Motor neuron (in vitro differentiated cells): Measurements from ENCODE around the gene FAT1. TPM values are rescaled to one million over a fixed set of nuclear protein-coding genes. Genes with fewer than 3 reads are reported as not detected.

Source experiments
- ATAC-seq, 8 experiments: fragments of 200-7000 bp; cut with Tn5 transposase; replicated peaks in 6 of 8; 2 replicates each; pipeline ENCODE4 v1.8.0; 2021; ENCODE audit warnings: mild to moderate bottlenecking in 8 of 8, moderate library complexity in 8 of 8
- H3K27ac ChIP-seq, 2 donors: fragments of 250-450 bp; sonication (Bioruptor Pico); 2 replicates each; pipeline ENCODE4 v1.9.0; 2021; ENCODE audit warnings: antibody characterized with exemption in 2 of 2, mild to moderate bottlenecking in 2 of 2, moderate library complexity in 1 of 2
- H3K4me1 ChIP-seq, 2 donors: fragments of 250-450 bp; sonication (Bioruptor Pico); replicated peaks in 1 of 2; 2 replicates each; pipeline ENCODE4 v1.6.1; 2021; ENCODE audit warnings: antibody characterized with exemption in 2 of 2, mild to moderate bottlenecking in 2 of 2, moderate library complexity in 1 of 2
- H3K4me3 ChIP-seq, 5 donors: fragments of 250-450 bp; sonication (Bioruptor Pico); 2 replicates each; pipeline ENCODE4 v1.9.0; 2021; ENCODE audit warnings: antibody characterized with exemption in 5 of 5, mild to moderate bottlenecking in 5 of 5, moderate library complexity in 4 of 5
- WGBS, 10 experiments: fragments of 450-650 bp; shearing (Covaris generic); methylation state at CpG; one replicate each; pipeline ENCODE4 v1.0.0; 2022; 5-methylcytosine and 5-hydroxymethylcytosine counted together
- in situ Hi-C, 9 experiments: fragments of 400-800 bp; cut with MboI; loops; one replicate each; pipeline ENCODE4 v1.15.0; 2021; ENCODE audit warnings: low sequenced_read_pairs in 9 of 9, low pct_unique_long_range_greater_than_20kb in 2 of 9; ENCODE audit not compliant: unreplicated experiment in 9 of 9
- total RNA-seq, 8 experiments: library from RNA; unstranded; fragments of 300-600 nt; gene quantifications; 2 replicates each; pipeline versions ENCODE4 v1.2.3 to v1.2.4, GENCODE V29; 2022

The FAT1 gene
- total RNA-seq, 8 experiments from 2014 or later = 32.4 to 176 (median 62.8) TPM

DNA sequence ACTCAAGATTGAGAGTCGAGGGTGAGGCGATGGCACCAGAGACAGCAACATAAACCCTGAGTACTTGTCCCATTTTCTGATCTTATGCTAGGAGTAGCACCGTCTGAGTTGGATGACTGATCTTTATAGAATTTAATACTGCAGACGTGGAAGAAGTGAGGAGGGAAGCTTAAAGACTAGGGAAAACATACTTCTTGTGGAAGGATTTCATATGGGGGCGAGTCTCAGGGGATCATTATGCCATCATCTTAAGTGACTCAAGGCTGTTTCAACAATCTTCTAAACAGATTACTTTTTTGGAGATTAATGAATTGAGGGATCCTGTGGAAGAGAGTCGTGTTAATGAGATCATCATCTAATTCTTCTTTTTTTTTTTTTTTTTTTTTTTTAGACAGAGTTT lies 17.2 kb upstream of the FAT1 start:
- WGBS, 10 experiments = 0 to 100% (median 60%) methylated on average over 1 to 5 of the region's 6 CpGs; no CpG with 5 or more reads in 1 of the 10 experiments
- in situ Hi-C loops = loop anchor here in 3 of 9 experiments (25.0 kb wide), 2 partner anchors 171 to 196 kb away; no protein-coding TSS in a partner anchor
- Histone ChIP-seq H3K4me3 (no peak overlapping the region), H3K4me1 (peaks cover 0 to under 1% of the 10 kb centered on the region in 2 donors), H3K27ac (no peak overlapping the region)
- peak in 1 of 8 experiments; percentile 41 for ATAC-seq

DNA sequence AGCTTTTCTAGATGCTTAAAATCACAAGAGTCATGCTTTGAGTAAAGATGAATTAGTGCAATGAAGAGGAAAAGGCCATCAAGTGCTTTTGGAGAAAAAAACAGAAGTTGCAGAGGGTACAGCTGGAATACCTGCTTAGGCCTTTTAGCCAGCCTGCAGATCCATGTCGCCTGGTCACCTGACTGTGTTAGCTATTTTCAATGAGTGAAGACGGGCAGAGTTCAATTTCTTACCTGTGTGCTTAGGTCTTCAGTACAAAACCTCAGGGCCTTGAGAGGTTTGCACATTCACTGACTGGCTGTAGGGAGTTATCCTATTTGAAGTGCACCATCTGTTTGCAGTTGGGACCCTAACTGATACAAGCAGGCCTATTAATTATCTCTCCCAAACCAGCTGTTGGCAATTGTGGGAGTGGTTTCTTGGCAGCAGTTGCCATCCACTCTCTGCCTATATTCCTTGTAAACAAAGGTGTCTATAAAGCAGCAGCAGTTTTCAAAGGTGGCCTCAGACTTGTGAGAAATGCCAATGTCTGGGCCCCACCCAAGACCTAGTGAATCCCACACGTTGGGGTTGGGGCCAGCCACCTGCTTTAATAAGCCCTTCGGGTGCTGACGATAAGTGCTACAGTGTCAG lies 16.3 kb upstream of the FAT1 start:
- H3K4me3 ChIP-seq = no peak overlapping the region
- H3K27ac ChIP-seq = no peak overlapping the region
- no peak for ATAC-seq
- in situ Hi-C loops = loop anchor here in 3 of 9 experiments (25.0 kb wide), 2 partner anchors 172 to 197 kb away; no protein-coding TSS in a partner anchor
- peaks cover 3 to 10% of the 10 kb centered on the region in 2 donors for H3K4me1 ChIP-seq
- 0 to 100% (median 91%) methylated on average over 1 to 4 of the region's 5 CpGs; no CpG with 5 or more reads in 1 of the 10 experiments for WGBS, 10 experiments

DNA sequence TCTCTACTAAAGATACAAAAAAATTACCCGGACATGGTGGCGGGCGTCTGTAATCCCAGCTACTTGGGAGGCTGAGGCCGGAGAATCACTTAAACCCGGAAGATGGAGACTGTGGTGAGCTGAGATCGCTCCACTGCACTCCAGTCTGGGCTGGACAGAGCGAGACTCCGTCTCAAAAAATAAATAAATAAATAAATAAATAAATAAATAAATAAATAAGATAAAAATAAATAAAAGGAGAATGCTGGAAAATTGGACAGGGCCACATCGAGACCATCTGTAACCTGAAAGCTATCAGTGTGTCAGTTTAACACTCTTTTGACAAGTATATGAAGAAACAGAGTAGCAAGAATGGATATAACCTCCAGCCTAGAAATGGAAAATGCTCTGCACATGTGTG lies 15.7 kb upstream of the FAT1 start:
- peaks cover 3 to 11% of the 10 kb centered on the region in 2 donors for H3K4me1 ChIP-seq
- no peak overlapping the region for H3K27ac ChIP-seq
- no peak for ATAC-seq
- 81 to 100% (median 94%) methylated on average over 1 to 9 of the region's 9 CpGs; no CpG with 5 or more reads in 1 of the 10 experiments for WGBS, 10 experiments
- no peak overlapping the region for H3K4me3 ChIP-seq
- in situ Hi-C loops = loop anchor here in 3 of 9 experiments (25.0 kb wide), 2 partner anchors 173 to 198 kb away; no protein-coding TSS in a partner anchor

DNA sequence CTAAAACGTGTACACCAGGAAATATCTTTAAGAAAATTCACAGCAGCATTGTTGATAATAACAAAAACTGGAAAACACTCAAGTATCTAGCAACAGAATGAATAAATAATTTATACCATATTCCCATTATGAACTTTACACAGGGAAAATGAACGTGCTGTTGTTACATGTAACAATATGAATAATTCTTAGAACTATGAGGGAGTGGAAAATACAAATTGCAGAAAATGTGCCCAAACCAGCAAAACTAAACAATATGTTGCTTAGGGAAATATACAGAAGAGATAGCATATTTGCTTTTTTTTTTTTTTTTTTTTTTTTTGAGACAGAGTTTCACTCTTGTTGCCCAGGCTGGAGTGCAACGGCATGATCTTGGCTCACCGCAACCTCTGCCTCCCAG lies 14.8 kb upstream of the FAT1 start:
- 0 to 100% (median 83%) methylated on average over 1 to 4 of the region's 4 CpGs; no CpG with 5 or more reads in 1 of the 10 experiments for WGBS, 10 experiments
- Histone ChIP-seq H3K4me3 (no peak overlapping the region), H3K4me1 (peaks cover 6 to 16% of the 10 kb centered on the region in 2 donors), H3K27ac (no peak overlapping the region)
- in situ Hi-C loops = loop anchor here in 3 of 9 experiments (25.0 kb wide), 2 partner anchors 174 to 199 kb away; no protein-coding TSS in a partner anchor
- ATAC-seq = no peak

DNA sequence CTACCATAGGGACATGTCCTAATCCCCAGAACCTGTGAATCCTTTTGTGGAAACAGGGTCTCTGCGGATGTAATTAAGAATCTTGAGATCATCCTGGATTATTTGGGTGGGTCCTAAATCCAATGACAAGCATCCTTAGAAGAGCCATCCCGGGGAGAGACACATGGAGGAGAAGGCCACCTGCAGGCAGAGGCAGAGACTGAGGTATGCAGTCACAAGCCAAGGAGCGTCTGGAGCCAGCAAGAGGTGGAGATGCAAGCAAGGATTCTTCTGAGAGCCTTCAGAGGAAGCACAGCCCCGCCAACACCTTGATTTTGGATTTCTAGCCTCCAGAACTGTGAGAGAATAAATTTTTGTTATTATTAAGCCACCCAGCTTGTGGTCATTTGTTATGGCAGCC lies 13.8 kb upstream of the FAT1 start:
- peaks cover 6 to 16% of the 10 kb centered on the region in 2 donors for H3K4me1 ChIP-seq
- in situ Hi-C loops = loop anchor here in 3 of 9 experiments (25.0 kb wide), 2 partner anchors 175 to 200 kb away; no protein-coding TSS in a partner anchor
- no peak for ATAC-seq
- 65 to 100% (median 90%) methylated on average over 1 to 3 of the region's 4 CpGs; no CpG with 5 or more reads in 4 of the 10 experiments for WGBS, 10 experiments
- no peak overlapping the region for H3K27ac ChIP-seq
- H3K4me3 ChIP-seq = no peak overlapping the region

DNA sequence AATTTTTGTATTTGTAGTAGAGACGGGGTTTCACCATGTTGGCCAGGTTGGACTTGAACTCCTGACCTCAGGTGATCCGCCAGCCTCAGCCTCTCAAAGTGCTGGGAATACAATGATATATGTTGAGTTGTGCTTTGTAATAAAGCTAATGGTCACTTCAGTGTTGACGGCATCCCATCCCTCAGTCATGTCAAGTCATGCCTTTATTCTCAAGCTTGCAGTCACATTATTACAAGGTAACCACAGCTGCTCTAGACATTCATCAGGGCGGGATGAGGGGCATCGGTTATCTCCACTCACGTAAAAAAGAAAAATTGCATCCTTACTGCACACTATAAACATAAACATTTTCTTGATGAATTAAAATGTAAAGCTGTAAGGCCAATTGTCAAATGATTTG lies 12.8 kb upstream of the FAT1 start:
- H3K4me3 ChIP-seq = no peak overlapping the region
- in situ Hi-C loops = loop anchor here in 3 of 9 experiments (25.0 kb wide), 2 partner anchors 176 to 201 kb away; no protein-coding TSS in a partner anchor
- 62 to 97% (median 85%) methylated on average over 1 to 6 of the region's 6 CpGs for WGBS, 10 experiments

DNA sequence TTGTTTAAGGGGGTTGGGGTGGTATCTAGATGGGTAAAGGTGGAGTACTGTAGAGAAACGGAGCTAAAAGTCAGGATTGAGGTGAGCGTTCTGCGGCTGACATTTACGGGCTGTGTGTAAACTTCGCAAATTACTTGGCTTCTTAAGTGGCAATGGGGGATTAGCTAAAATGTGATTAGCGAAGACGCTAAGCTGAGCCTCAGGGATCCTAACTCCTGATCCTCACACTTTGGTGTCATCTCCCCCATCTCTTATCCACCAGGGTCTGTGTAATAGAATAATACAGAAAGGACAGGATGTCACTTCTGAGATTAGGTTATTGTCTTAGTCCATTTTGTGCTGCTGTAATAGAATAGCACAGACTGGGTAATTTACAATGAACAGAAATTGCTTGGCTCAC lies 10.6 kb upstream of the FAT1 start:
- Histone ChIP-seq H3K4me3 (no peak overlapping the region), H3K27ac (no peak overlapping the region), H3K4me1 (peaks cover 10 to 16% of the 10 kb centered on the region in 2 donors)
- in situ Hi-C loops = loop anchor here in 3 of 9 experiments (25.0 kb wide), 2 partner anchors 178 to 203 kb away; no protein-coding TSS in a partner anchor
- no peak for ATAC-seq
- 74 to 97% (median 84%) methylated on average over 3 to 7 of the region's 7 CpGs; no CpG with 5 or more reads in 1 of the 10 experiments for WGBS, 10 experiments

More for the DNA sequence above, 12.8 kb upstream of the FAT1 start:
- peaks cover 6 to 16% of the 10 kb centered on the region in 2 donors for H3K4me1 ChIP-seq
- no peak overlapping the region for H3K27ac ChIP-seq
- peak in 1 of 8 experiments; percentile 17 for ATAC-seq

DNA sequence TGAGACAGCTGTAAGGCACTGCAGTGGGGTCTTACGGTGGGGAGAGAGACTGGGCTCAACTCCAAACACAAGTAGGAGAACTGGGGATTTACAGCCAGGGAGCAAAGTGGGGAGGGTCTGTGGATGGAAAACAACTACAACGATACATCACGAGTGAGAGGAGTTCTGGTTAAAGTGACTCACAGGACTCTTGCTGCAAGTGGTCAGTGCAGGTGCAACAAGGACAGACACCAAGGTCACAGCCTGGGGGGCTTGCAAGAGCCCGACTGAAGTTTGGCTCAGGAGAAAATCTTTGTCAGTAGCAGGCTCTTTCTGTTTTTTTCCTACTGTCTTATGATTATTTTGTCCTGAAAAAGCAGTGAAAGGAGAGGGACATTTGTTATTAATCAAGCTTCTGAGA lies 10.1 kb upstream of the FAT1 start:
- peaks cover 10 to 16% of the 10 kb centered on the region in 2 donors for H3K4me1 ChIP-seq
- WGBS, 10 experiments = 60 to 93% (median 73%) methylated on average over 1 to 4 of the region's 4 CpGs; no CpG with 5 or more reads in 5 of the 10 experiments
- in situ Hi-C loops = loop anchor here in 3 of 9 experiments (25.0 kb wide), 2 partner anchors 179 to 204 kb away; no protein-coding TSS in a partner anchor
- H3K27ac ChIP-seq = no peak overlapping the region
- ATAC-seq = no peak
- H3K4me3 ChIP-seq = no peak overlapping the region

DNA sequence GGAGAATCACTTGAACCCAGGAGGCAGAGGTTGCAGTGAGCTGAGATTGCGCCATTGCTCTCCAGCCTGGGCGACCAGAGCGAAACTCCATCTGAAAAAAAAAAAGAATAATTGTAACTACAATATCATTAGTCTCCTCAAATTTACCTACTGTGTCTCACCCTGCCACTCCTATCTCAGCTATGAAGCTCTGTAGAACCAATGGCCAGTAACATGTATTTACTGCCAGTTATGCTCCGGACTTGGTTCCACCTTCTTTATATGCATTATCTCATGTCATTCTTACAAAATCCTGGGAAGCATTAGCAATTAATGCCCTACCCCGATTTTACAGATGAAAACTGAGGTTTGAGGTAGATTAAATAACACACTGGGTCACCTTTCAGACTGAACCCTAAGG lies 7.0 kb upstream of the FAT1 start:
- peaks cover 10 to 13% of the 10 kb centered on the region in 2 donors for H3K4me1 ChIP-seq
- no peak overlapping the region for H3K4me3 ChIP-seq
- WGBS, 10 experiments = 38 to 100% (median 75%) methylated on average over 1 to 5 of the region's 5 CpGs; no CpG with 5 or more reads in 1 of the 10 experiments
- no peak overlapping the region for H3K27ac ChIP-seq
- in situ Hi-C loops = loop anchor here in 3 of 9 experiments (25.0 kb wide), 2 partner anchors 182 to 207 kb away; no protein-coding TSS in a partner anchor
- ATAC-seq = no peak

DNA sequence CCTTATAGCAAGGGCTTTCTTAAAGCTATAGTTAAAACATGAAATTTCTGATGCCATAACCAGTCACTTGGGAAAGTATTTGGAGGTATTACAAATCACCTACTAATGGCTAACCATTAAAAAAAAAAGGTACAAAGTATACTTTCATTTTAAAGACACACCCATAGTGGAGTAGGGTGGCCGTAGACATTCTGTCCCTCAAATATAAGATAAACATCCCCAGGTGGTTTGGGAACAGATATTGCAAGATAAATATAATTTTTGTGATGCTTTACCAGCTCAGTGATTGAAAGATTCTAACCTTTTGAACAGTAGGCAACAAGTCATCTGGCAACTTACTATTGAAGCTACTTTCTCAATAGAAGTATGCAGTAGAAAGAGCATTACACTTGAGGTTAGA lies 6.2 kb upstream of the FAT1 start:
- in situ Hi-C loops = loop anchor here in 3 of 9 experiments (25.0 kb wide), 2 partner anchors 182 to 207 kb away; no protein-coding TSS in a partner anchor
- H3K4me3 ChIP-seq = no peak overlapping the region
- no peak for ATAC-seq
- H3K4me1 ChIP-seq = peaks cover 5 to 7% of the 10 kb centered on the region in 2 donors
- WGBS, 10 experiments = 67 to 100% (median 100%) methylated on average over 1 of the region's 1 CpG
- no peak overlapping the region for H3K27ac ChIP-seq

DNA sequence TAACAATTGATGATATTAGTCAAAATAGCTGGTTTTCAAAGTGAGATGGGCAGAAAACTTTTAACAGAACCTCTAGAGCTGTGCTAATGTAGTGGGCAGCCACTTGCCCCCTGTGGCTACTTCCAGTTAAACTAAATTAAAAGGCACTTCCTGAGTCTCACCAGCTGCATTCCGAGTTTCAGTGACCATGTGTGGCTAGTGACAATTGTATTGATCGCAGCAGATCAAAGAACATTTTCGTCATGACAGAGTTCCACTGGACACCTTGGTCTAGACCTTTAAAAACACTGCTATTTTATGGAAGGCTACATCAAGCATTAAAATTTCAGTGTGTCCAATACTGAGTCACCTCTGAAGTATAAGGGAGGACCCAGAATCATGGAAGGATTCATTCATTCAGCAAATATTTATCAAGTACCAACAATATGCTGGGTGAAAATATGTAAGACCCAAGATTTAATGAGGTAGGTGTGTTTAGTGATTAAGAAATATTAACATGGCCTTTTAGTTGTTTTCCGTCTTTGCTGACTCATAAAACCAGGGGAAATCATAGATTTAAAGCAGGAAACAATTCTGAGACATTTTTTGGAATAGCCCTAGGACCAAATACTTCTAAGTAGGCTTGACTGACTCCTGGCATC lies 5.1 kb upstream of the FAT1 start:
- no peak overlapping the region for H3K4me3 ChIP-seq
- in situ Hi-C loops = loop anchor here in 3 of 9 experiments (25.0 kb wide), 2 partner anchors 184 to 209 kb away; no protein-coding TSS in a partner anchor
- peaks cover 2 to 4% of the 10 kb centered on the region in 2 donors for H3K4me1 ChIP-seq
- 28 to 93% (median 51%) methylated on average over 1 to 4 of the region's 4 CpGs for WGBS, 10 experiments
- ATAC-seq = no peak
- no peak overlapping the region for H3K27ac ChIP-seq

DNA sequence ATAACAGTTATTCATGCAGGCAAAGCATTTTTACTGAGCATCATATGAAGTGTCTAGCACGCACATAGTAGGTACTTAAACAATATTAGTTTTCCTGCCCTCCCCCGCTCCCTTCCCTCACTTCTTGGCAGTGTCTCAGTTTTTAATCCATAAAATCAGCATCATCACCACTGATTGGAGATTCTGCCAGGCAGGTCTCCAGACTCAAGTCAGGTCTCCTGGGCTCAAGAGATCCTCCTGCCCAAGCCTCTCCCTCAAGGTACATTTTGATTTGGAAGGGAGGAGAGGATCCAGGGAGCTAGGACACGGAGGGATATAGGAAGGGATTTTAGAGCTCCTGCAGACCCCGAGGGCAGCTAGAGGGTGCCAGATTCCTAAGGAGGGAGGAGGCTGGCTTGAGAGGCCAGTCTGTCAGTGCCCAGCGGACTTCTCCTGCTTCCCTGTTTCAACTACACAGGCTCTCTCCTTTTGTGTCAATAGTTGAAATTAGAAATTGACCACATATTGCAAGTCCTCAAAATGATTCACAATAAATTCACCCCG lies 4.4 kb upstream of the FAT1 start:
- in situ Hi-C loops = loop anchor here in 3 of 9 experiments (25.0 kb wide), 2 partner anchors 184 to 209 kb away; no protein-coding TSS in a partner anchor
- peak overlapping the region in 3 of 5 donors; percentile 50 to 96 (median 61) for H3K4me3 ChIP-seq
- no peak overlapping the region for H3K27ac ChIP-seq
- ATAC-seq = no peak
- peaks cover 0 to 4% of the 10 kb centered on the region in 2 donors for H3K4me1 ChIP-seq
- whole genome bisulfite sequencing, 10 experiments = 0 to 100% (median 68%) methylated on average over 1 to 6 of the region's 6 CpGs; no CpG with 5 or more reads in 1 of the 10 experiments
